ENCODE data around the gene D2HGDH.

- TF ChIP-seq CTCF (IDR thresholded peaks at IDR 0.05) (no peak), POLR2A (IDR thresholded peaks at IDR 0.05) (no peak)
Measured at GRCh38 chr2:241768251-241768711, 33.9 kb downstream of the D2HGDH start.

Measured in testis (tissue), 2 donors.